GM21528 (cell line): Measurements from ENCODE around the gene ARL11.
"Not testable (repeated sequence)": the region's sequence is repeated elsewhere in the genome, so short reads cannot be mapped to it uniquely, and the experiment has no call there.

Experiments used
- ATAC-seq: cut with Tn5 transposase; IDR thresholded peaks from one replicate; pipeline ENCODE4 v1.9.1; 2021; ENCODE audit warnings: mild to moderate bottlenecking, moderate library complexity; ENCODE audit not compliant: unreplicated experiment, low FRiP score

The ARL11 gene

GRCh38 chr13:49610176-49610575, 18.1 kb upstream of the ARL11 start:
- no peak for ATAC-seq

GRCh38 chr13:49612042-49612441, 16.3 kb upstream of the ARL11 start:
- not testable (repeated sequence) for ATAC-seq

- no peak for ATAC-seq
These were observed 12.3 kb upstream of the ARL11 start for GRCh38 chr13:49615836-49616675.

GRCh38 chr13:49616676-49617065, 11.6 kb upstream of the ARL11 start:
- ATAC-seq, result no peak

- peak; percentile 80 for ATAC-seq
These were observed 8.1 kb upstream of the ARL11 start for GRCh38 chr13:49620170-49620621.

- ATAC-seq, result no peak
These were observed 5.9 kb upstream of the ARL11 start for GRCh38 chr13:49622174-49622946.

- no peak for ATAC-seq
These were observed 4.1 kb upstream of the ARL11 start for GRCh38 chr13:49624229-49624628.

- ATAC-seq, result no peak
These were observed 2.8 kb upstream of the ARL11 start for GRCh38 chr13:49625392-49626079.

GRCh38 chr13:49629196-49629938, 1.1 kb downstream of the ARL11 start:
- ATAC-seq, result no peak

- ATAC-seq, result no peak
These were observed 1.6 kb downstream of the ARL11 start for GRCh38 chr13:49629947-49630346.

- no peak for ATAC-seq
These were observed 2.3 kb downstream of the ARL11 start for GRCh38 chr13:49630580-49630979.

- no peak for ATAC-seq
These were observed 3.8 kb downstream of the ARL11 start for GRCh38 chr13:49632156-49632555.

GRCh38 chr13:49633710-49634109, 5.4 kb downstream of the ARL11 start:
- ATAC-seq, result no peak

- ATAC-seq, result no peak
These were observed 7.5 kb downstream of the ARL11 start for GRCh38 chr13:49635599-49636433.

GRCh38 chr13:49636705-49637104, 8.4 kb downstream of the ARL11 start:
- ATAC-seq, result no peak

GRCh38 chr13:49638030-49638743, 9.9 kb downstream of the ARL11 start:
- ATAC-seq, result no peak

GRCh38 chr13:49638744-49639072, 10.4 kb downstream of the ARL11 start:
- ATAC-seq, result no peak

- ATAC-seq, result no peak
These were observed 13.5 kb downstream of the ARL11 start for GRCh38 chr13:49641801-49642291.
